ENCODE measurements around the gene UBL4A.

UBL4A gene

DNA sequence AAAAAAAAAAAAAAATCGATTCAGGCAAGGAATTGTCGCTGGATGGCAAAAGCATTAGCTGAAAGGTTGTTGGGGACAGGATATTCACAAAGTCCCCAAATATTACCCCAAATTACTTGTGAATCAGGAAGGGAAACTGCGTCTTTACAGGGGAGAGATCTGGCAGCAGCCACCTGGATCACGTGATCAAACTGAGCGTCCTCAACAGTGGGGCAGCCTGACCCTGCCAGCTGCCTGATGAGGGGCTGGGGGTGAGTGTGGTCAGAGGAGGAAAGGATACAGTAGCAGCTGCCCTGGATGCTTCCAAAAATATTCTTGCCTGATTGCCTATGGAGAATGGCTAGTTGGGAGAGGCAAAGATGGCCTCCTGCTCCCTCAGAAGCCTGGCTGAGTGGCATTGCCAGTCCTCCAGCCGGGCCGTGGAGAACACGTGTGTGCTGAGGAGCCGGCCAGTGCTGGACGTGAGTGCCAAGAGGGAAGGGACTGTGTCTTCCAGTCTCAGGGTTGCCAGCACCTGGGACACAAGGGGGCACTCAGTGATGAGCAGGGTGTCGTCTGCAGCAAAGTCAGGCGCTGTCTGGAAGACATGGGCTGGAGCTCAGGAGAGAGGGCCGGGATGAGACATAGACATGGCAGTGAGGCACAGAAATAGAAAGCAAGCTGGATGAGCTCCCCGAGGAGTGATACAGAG is 4.4 kb downstream of the UBL4A start:
- DNase-seq (ENCODE audit: low read depth) = no peak

DNA sequence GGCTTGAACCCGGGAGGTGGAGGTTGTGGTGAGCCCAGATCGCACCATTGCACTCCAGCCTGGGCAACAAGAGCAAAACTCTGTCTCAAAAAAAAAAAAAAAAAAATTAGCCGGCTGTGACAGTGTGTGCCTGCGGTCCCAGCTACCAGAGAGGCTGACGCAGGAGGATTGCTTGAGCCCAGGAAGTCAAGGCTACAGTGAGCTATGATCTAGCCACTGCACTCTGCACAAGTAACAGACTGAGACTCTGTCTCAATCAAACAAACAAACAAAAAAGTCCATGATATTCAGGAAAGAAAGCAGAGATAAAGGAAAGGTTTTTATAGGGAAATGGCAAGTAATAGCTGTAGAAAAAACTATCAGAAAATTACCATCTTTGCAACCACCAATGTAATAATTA is 5.2 kb downstream of the UBL4A start:
- no peak for DNase-seq (ENCODE audit: low read depth)

DNA sequence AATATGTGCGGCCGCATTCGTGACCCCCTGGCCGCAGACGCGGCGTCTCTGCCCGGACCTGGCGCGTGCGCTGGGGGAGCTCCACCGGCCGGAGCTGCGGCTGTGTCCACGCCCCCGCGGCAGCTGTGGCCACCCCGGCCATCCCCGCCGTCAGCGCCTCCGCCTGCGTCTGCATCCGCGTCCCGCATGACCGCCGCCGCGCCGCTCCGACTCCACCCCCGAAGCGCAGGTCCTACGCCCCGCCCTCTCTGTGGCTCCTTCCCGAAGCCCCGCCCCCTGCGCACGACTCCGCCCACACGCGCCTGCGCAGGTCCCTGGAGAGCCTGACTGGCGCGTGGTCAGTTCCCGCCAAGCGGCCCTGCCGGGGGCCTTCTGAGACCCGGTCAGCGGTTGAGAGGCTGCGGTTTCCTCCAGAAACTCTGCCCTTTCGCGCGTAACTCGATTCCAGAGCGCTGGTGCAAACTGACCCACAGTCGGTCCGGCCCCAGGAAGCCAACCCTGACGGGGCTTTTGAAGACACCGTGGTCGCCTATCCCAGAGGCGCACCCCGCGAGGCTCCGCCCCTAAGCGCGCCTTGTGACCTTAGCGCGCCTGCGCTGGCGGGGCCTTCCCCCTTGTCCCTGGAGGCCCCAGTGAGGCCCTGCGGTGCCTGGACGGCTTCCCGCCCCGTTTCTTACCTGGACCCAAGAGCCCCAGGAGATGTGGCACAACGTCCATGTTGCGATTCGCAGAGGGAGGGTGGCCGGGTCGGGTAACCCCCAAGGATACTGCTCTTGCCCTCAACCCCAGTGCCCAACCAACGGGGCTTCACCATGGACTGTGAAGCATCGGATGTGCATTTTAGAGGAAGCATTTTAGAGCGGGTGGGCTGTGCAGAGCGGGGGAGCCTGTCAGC is 7.4 kb downstream of the UBL4A start, which contains the start of gene LAGE3:
LAGE3 (minus strand) TSS at position 554 of the 895 bp plus-strand sequence; CDS start at position 188, 366 bp downstream.
- peak; percentile 81 for DNase-seq (ENCODE audit: low read depth)

DNA sequence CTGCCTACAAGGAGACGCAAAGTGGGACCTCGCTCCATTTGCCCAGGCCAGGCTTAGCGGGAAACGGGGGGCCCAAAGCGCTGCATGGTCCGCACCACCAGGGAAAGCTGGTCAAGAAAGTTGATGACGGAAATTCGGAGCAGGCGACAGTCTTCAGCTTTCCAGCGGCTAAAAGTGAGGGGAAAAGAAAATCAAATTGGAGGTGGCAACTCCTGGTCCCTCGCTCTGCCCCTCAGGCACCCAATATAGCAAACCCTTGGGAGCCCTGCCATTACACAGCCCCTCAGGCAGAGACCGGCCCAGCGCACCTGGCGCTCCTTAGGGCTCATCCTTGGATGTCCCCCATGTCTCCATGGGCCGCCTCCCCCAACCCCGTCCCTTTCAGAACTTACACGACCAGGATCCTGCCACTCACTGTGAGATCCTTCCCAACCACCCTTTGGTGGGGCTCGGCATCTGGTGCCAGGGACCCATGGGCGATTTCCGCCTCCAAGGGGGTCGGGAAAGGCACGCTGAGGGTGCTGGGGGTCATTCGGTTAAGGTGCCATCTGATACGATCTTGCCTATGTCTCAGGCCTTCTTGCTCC is 8.4 kb downstream of the UBL4A start:
- no peak for DNase-seq (ENCODE audit: low read depth)

DNA sequence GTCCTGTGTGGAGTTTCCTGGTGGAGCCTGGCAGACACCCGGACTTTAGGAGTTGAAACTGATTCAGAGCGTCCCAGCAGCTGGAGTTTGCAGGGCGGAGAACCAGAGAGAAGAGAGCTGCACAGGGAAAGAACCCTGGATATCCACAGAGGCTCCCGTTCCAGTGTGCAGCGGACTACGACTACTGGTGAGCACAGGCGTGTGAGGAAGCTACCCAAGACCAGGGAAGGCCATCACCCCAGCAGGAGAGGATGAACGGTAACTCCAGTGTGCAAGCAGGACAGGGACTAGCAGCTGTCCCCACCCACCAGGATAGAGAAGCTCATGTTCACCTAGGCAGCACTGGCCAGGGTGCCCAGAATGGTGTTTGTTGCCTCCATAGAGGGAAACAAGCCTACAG is 9.6 kb downstream of the UBL4A start:
- no peak for DNase-seq (ENCODE audit: low read depth)

DNA sequence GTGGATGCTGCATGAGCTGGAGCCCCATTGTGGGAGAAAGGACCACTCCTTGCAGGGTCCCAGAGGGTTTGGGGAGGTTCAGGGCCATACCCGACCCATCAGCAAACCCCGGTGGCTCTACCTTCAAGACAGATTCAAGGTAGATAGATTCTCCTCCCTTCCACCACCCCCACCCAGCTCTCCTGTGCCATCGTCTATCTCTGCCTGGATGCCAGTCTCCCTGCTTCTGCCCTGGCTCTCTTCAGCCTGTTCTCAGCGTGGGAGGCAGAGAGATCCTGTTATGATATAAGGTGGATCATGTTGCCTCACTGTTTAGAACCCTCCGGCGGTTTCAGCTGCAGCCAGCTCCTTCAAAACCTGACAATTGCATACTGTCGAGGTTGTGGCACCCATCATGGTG is 12.7 kb downstream of the UBL4A start:
- DNase-seq (ENCODE audit: low read depth) = no peak

DNA sequence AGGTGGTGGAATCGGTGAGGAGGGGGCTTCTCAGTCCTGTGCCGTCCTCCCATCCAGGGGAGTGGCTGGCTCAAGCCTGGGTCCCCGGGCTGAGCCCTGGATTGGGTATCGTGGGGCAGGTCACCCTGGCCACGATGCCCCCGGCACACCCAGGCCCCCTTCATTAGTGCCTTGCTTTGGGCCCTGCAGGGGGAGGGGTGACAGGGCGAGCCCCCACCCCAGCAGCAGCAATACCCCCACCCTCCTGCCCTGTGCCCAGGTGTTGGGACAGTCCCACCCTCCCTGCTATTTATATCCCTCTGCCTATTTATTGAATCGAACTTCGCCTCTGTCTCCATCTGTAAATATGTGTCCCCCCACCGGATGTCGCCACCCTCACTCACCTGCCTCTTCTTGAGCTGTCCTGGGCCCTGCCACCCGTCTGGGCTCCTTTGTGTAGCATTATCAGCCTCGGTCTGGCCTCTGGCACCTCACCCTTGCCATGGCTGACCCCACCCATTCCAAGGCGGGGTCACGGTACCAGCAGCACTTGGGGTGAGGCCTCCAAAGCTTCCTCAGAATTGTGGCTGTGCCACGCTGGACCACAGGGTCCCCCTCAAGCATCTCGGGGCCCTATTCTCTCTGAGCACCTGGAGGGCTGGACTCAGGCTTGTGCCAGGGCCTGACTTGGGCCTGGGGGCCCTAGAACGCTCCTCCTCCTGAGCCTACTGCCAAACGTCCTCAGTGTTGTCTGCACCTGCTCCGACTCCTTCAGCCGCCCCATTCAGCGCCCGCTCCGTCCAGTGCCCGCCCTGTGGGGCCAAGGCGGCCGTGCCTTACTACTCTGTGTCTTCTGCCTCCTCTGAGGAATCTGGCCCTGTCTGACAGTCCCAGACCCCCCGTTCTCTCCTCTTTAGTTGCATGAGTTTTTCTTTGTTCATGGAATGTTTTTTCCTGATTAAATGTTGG is 13.5 kb downstream of the UBL4A start:
- DNase-seq (ENCODE audit: low read depth) = no peak

DNA sequence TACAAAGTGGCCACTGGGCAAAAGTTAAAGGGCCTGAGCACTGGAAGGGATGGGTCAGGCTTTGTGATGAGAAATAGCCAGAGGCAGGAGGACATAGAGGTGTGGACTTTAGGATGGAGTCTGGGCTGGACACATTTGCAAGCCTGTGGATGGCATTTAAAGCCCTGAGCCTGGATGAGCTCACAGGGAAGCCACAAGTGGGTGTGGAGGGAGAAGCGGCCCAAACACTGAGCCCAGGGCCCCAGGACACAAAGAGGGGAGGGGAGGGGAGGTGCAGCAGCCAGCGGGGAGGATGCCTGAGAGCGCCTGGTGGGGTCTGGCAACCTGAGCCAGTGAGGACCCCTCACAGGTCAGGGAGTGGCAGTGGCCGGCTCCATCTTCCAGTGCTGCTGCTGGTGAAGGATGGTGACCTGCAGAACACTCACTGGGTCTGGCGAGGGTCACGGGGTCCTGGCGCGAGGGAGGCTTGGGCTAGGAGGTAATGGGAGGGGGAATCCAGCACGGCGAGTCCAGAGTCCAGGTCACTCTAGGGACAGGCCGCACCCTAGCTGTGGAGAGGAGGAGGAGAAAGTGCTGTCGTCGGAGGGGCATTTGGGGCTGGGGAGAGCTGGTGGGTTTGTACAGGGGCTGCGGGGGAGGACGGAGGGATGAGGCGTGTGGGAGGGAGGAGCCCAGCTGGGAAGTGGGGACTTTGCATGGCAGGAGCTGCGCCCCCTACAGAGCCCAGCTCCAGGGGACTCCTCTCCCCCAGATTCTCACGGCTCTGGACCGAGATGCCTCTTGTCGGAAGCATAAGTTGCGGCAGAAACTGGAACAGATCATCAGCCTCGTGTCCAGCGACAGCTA is 14.4 kb downstream of the UBL4A start:
- no peak for DNase-seq (ENCODE audit: low read depth)

DNA sequence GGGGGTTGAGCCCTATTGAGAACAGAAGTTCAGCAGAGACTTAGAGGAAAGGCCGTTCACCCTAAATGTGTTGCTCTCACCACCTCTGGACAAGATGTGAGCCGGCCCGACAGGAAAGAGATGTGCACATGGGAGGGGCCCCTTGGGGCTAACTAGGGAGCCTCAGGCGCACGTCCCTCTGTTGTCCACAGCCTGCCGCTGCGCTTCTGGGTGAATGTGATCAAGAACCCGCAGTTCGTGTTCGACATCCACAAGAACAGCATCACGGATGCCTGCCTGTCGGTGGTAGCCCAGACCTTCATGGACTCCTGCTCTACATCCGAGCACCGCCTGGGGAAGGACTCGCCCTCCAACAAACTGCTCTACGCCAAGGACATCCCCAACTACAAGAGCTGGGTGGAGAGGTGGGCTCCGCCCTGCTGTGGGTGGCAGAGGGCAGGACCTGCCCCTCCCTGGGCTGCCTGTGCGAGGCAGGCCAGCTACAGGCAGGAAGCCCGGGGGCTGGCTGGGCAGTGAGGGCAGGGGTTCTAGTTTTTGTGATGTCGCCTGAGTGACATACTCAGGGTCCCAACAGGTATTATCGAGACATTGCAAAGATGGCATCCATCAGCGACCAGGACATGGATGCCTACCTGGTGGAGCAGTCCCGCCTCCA is 15.4 kb downstream of the UBL4A start:
- no peak for DNase-seq (ENCODE audit: low read depth)

DNA sequence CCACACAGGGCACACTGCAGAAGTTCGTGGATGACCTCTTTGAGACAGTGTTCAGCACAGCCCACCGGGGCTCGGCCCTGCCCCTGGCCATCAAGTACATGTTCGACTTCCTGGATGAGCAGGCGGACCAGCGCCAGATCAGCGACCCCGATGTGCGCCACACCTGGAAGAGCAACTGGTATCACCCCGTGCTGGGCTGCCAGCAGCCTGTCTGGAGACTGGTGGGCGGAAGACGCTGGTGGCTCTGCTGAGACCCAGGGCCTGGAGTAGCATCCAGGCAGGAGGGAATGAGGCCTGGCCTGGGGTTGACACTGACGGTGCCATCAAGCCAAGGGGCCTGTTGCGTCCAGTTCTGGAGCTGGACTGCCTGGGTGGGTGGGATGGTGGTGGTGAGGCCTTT is 16.0 kb downstream of the UBL4A start:
- DNase-seq (ENCODE audit: low read depth) = no peak

DNA sequence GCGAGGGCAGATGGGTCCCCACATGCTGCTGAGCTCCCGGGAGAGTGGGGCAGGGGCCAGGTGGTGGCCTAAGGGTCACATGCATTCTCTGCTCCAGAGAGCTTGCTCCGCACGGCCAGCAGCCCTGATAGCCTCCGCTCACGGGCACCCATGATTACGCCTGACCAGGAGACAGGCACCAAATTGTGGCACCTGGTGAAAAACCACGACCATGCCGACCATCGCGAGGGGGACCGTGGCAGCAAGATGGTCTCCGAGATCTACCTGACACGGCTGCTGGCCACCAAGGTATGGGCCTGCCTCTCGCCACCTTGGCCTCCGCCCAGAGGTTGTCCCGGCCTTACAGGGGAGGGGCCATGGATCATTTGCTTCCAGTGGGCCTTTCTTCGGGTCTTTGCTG is 16.5 kb downstream of the UBL4A start:
- DNase-seq (ENCODE audit: low read depth) = no peak

DNA sequence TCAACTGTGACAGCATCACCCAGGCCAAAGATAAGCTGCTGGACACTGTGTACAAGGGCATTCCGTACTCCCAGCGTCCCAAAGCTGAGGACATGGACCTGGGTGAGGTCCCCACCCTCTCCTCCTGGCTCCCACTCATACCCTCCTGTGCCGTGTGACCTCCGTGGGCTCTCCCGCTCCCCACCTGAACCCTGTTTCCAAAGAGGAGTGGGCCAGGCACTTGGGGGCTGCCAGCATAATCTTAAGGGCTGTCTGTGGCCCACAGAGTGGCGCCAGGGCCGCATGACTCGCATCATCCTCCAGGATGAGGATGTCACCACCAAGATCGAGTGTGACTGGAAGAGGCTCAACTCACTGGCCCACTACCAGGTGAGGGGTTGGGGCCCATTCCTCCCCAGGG is 17.3 kb downstream of the UBL4A start:
- DNase-seq (ENCODE audit: low read depth) = no peak

DNA sequence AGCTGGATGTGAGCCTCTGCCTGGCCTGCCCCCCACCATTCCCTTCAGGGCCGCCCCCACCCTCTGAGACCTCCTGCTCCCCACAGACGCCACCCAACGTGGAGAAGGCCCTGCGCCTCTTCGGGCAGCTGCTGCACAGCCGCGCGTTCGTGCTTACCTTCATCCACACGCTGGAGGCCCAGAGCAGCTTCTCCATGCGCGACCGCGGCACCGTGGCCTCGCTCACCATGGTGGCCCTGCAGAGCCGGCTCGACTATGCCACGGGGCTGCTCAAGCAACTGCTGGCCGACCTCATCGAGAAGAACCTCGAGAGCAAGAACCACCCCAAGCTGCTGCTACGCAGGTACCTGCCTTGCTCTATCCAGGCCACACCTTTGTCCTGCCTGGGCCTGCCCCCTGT is 18.2 kb downstream of the UBL4A start:
- DNase-seq (ENCODE audit: low read depth) = no peak

DNA sequence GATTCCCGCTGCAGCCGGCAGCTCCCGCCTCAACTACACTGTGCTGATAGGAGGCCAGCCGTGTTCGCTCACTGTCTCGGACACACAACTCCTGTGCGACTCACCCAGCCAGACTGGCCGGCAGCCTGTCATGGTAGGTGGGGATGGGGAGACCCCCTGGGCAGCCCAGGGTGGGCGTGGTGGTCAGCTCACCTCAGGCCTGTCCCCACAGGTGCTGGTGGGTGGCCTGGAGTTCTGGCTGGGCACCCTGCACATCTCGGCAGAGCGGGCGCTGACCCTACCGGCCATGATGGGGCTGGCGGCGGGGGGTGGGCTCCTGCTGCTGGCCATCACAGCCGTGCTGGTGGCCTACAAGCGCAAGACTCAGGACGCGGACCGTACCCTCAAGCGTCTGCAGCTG is 18.9 kb downstream of the UBL4A start:
- DNase-seq (ENCODE audit: low read depth) = no peak

DNA sequence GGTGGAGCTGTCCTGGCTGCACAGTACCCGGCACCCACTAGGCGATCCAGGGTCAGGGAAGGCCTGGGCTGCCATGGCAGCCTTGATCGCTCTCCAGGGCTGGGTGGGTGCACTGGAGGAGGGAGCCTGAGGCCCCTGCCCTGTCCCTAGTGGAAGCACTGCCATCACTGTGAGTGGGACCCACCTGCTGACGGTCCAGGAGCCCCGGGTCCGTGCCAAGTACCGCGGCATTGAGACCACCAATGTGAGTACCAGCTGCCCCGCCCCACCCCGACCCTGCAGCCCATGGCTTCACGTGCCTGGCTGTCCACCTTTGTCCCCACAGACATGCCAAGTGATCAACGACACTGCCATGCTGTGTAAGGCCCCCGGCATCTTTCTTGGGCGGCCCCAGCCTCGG is 19.5 kb downstream of the UBL4A start:
- no peak for DNase-seq (ENCODE audit: low read depth)

DNA sequence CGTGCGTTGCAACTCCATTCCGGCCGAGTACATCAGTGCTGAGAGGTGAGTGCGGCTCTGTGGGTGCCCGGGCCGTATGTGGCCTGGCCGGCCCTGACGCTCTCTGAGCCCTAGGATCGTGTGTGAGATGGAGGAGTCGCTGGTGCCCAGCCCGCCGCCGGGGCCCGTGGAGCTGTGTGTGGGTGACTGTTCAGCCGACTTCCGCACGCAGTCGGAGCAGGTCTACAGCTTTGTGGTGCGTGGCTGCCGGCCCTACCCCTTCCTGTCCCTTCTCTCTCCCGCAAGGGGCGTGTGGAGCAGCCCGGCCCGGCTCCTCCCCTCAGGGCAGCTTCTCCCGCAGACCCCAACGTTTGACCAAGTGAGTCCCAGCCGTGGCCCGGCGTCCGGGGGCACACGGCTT is 20.4 kb downstream of the UBL4A start:
- no peak for DNase-seq (ENCODE audit: low read depth)

DNA sequence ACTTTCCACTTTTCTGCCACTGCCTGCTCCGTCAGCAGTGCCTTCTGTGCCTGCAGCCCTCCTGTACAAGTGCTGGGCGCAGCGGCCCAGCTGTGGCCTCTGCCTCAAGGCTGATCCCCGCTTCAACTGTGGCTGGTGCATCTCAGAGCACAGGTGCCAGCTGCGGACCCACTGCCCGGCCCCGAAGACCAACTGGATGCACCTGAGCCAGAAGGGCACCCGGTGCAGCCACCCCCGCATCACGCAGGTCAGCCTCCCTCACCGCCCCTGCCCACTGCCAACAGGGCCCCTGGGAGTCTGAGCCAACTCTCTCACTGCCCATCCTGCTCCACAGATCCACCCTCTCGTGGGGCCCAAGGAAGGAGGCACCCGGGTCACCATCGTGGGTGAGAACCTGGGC is 20.8 kb downstream of the UBL4A start:
- DNase-seq (ENCODE audit: low read depth) = no peak

DNA sequence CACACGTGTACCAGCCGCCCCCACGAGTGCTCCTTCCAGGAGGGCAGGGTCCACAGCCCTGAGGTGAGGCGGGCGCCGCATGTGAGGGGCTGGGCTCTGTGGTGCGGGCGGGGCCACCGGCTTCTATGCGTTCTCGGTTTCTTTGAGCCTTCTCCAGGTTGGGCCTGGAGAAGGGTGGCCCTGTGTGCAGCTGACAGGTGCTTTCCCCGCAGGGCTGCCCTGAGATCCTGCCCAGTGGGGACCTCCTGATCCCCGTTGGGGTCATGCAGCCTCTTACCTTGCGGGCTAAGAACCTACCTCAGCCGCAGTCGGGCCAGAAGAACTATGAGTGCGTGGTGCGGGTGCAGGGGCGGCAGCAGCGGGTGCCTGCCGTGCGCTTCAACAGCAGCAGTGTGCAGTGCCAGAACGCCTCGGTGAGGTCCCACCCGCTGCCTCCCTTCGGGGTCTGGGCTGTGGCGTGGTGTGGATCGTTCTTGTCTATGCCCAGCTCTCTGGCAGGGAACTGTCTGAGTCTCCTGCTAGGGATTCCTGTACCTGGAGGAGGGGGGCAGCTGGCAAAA is 21.5 kb downstream of the UBL4A start:
- no peak for DNase-seq (ENCODE audit: low read depth)

DNA sequence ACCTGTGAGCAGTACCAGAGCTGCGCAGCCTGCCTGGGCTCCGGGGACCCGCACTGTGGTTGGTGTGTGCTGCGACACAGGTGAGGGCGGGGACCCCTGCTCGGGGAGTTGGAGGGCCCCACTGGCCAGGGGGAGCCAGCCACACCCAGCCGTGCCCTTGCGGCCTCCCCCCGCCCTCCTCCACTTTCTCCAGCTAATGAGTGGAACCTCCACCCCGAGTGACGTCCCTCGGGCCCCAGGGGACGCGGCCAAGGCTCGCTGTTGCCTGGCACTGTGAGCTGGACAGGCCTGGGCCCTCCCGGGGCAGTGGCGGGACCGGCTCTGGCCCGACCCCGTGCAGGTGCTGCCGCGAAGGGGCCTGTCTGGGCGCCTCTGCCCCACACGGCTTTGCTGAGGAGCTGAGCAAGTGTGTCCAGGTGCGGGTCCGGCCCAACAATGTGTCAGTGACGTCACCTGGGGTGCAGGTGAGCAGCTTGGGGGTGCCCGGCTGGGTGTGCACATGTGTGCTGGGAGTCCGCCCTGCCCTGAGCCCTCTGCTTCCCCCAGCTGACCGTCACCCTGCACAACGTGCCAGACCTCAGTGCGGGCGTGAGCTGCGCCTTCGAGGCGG is 22.7 kb downstream of the UBL4A start:
- DNase-seq (ENCODE audit: low read depth) = no peak

DNA sequence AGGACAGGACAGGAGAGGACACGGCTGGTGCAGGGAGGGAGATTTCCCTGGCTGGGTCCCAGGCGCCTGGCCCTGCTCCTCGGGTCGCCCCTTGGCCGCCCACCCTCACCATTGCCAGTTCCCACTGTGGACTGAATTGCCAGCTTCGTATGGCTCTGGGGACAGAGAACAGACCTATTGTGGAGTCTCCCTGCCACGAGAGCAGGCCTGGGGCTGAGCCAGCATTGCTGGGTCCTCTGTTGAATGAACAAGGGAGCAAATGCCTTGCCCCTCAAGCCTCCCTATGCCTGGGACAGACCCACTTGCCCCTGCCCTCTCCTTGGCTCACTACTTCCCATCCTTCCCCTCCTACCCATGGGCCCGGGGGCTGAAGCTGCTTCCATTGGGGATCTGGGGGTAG is 24.0 kb downstream of the UBL4A start:
- no peak for DNase-seq (ENCODE audit: low read depth)

Data from T-helper 22 cell (primary cell).